GM12878 (cell line): ENCODE measurements around the gene CATSPERZ. TPM values are rescaled to one million over a fixed set of nuclear protein-coding genes. Genes with fewer than 3 reads are reported as not detected.

Experiments
- ATF2 ChIP-seq: IDR thresholded peaks from 2 replicates; pipeline ENCODE4 v1.6.1; 2012; ENCODE audit warnings: low read length, inconsistent platforms
- BCL3 ChIP-seq: IDR thresholded peaks from 2 replicates; pipeline ENCODE4 v1.6.1; 2011; ENCODE audit warnings: borderline replicate concordance, low read depth, mild to moderate bottlenecking, moderate library complexity, low read length; ENCODE audit not compliant: insufficient read depth, poor library complexity, severe bottlenecking
- BHLHE40 ChIP-seq, 2 experiments: fragments of 450-650 bp in 1 of 2; IDR thresholded peaks; 2 replicates each; pipeline ENCODE4 v1.6.1; 2011 to 2017; ENCODE audit warnings: low read depth in 2 of 2, borderline replicate concordance in 1 of 2, improper control_type of control experiment in 1 of 2, low read length in 1 of 2, mild to moderate bottlenecking in 1 of 2
- E2F4 ChIP-seq: IDR thresholded peaks from 2 replicates; pipeline ENCODE4 v1.6.1; 2012; ENCODE audit warnings: low read depth, low read length, improper control_type of control experiment
- E4F1 ChIP-seq: fragments of 450-650 bp; IDR thresholded peaks from 2 replicates; pipeline ENCODE4 v1.6.1; 2018; ENCODE audit warnings: borderline replicate concordance, mild to moderate bottlenecking; ENCODE audit not compliant: partially characterized antibody
- GATAD2B ChIP-seq: fragments of 450-650 bp; conservative IDR thresholded peaks from 2 replicates; pipeline ENCODE4 v1.6.1; 2017; ENCODE audit warnings: low read depth, mild to moderate bottlenecking, moderate library complexity
- NFIC ChIP-seq: IDR thresholded peaks from 2 replicates; pipeline ENCODE4 v1.6.1; 2012; ENCODE audit warnings: low read depth, mild to moderate bottlenecking, inconsistent platforms, low read length, moderate library complexity
- NR2F1 ChIP-seq: fragments of 450-650 bp; conservative IDR thresholded peaks from 2 replicates; pipeline ENCODE4 v1.6.1; 2017; ENCODE audit warnings: mild to moderate bottlenecking
- PML ChIP-seq: IDR thresholded peaks from 2 replicates; pipeline ENCODE4 v1.6.1; 2012; ENCODE audit warnings: low read length, inconsistent platforms
- POLR2A ChIP-seq: IDR thresholded peaks from 2 replicates; pipeline ENCODE4 v1.6.1; 2011; ENCODE audit warnings: low read depth, mild to moderate bottlenecking, low read length
- RB1 ChIP-seq: fragments of 450-650 bp; formaldehyde crosslinking; IDR thresholded peaks from 2 replicates; pipeline ENCODE4 v1.6.1; 2017; ENCODE audit warnings: mild to moderate bottlenecking, borderline replicate concordance
- SREBF1 ChIP-seq: IDR thresholded peaks from 2 replicates; pipeline ENCODE4 v1.6.1; 2012; ENCODE audit warnings: mild to moderate bottlenecking, low read length
- SRF ChIP-seq, 2 experiments: IDR thresholded peaks; 2 replicates each; pipeline ENCODE4 v1.6.1; 2011; ENCODE audit warnings: low read depth in 2 of 2, low read length in 2 of 2, mild to moderate bottlenecking in 1 of 2, moderate library complexity in 1 of 2
- SUZ12 ChIP-seq: fragments of 200-600 bp; sonication (generic); IDR thresholded peaks from one replicate; pipeline ENCODE4 v1.6.1; 2018; ENCODE audit warnings: antibody characterized with exemption, mild to moderate bottlenecking; ENCODE audit not compliant: unreplicated experiment
- TARDBP ChIP-seq: IDR thresholded peaks from 2 replicates; pipeline ENCODE4 v1.6.1; 2016; ENCODE audit warnings: borderline replicate concordance
- ZBED1 ChIP-seq: IDR thresholded peaks from 2 replicates; pipeline ENCODE4 v1.6.1; 2016; ENCODE audit warnings: borderline replicate concordance
- ZBTB33 ChIP-seq: fragments of 450-650 bp; IDR thresholded peaks from 2 replicates; pipeline ENCODE4 v1.6.1; 2017; ENCODE audit warnings: mild to moderate bottlenecking
- ZNF384 ChIP-seq: IDR thresholded peaks from 2 replicates; pipeline ENCODE4 v1.6.1; 2012; ENCODE audit warnings: low read depth, mild to moderate bottlenecking, low read length, improper control_type of control experiment, borderline replicate concordance
- polyA plus RNA-seq, 11 experiments: library from polyadenylated mRNA; depleted of rRNA in 4 of 11; unstranded in 6 of 11; stranded (reverse) in 5 of 11; fragments of >200 nt; fragmentation: Nextera tagmentation in 4 of 11; fragmentation: Illumina TruSeq in 1 of 11; extraction: Ambion mirVana in 4 of 11; extraction: Trizol in 1 of 11; gene quantifications; 1 replicate in 1 of 11; 2 replicates in 10 of 11; pipeline versions ENCODE4 v1.2.1 to v1.2.3, GENCODE V29; 2011 to 2016; ENCODE audit warnings: inconsistent platforms in 2 of 11, missing spikeins in 2 of 11, low read depth in 1 of 11
- total RNA-seq, 4 experiments: library from RNA; depleted of rRNA in 3 of 4; stranded (reverse); fragments of >200 nt in 3 of 4; fragmentation: Illumina TruSeq in 1 of 4; extraction: Trizol in 1 of 4; gene quantifications; 2 replicates each; pipeline versions ENCODE4 v1.2.1 to v1.2.3, GENCODE V29; 2013 to 2021

The CATSPERZ gene
- total and polyA plus RNA-seq, 10 of the 15 experiments (the other 5 are each of a cell fraction or from before 2014, with no cell fraction given): 0.12 to 0.31 TPM; not detected in 8

- TF ChIP-seq E4F1 (no peak), ZBTB33 (peak; percentile 64; the same call in 1 of the 2 replicates), TARDBP (no peak), RB1 (peak; percentile 75; the same call in 1 of the 2 replicates), NFIC (no peak), ZBED1 (no peak), GATAD2B (peak; percentile 94), SRF (IDR thresholded peaks at IDR 0.05; ENCODE audit: low read depth in 2 of 2, low read length in 2 of 2) (0 out of 4 replicates have a peak, but pooled peaks of 1 of the 2 experiments have one; percentile 4), ZNF384 (no peak), BCL3 (no peak), POLR2A (peak; percentile 63), SREBF1 (no peak), ATF2 (no peak), BHLHE40 (IDR thresholded peaks at IDR 0.05; ENCODE audit: borderline replicate concordance in 1 of 2, low read depth in 2 of 2, low read length in 1 of 2) (peak in 1 of 2 experiments; percentile 61; a peak in 2 of 4 replicates), PML (no peak), SUZ12 (no peak), NR2F1 (peak; percentile 75), E2F4 (no peak)
Measured at GRCh38 chr11:64284962-64285884, 14.9 kb upstream of the CATSPERZ start, which contains the start of gene GPR137 (continued).
